ENCODE results near the gene ADAMTSL3.

ADAMTSL3 gene

DNA sequence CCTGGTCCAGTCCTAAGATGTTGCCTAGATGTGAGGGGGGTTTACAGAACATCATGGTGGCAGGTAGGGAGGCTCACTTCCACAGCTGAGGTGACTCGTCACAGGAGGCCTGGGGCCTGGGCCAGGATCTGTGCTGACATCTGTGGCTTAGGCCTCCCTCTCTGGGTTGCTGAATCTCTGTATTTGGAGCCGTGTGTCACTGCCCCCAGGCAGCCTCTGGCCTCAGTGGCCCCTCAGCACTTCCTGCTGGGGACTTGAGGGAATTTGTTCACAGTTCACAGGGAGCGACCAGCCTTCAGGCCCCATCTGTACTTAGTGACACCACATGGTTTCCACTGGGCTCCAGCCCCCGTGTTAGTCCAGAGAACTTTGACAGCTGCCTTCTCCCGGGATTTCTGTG lies 41.7 kb upstream of the ADAMTSL3 start:
- Histone ChIP-seq H3K4me3 (replicated peaks; ENCODE audit: low read depth, low read length) (no peak overlapping the region), H3K27me3 (replicated peaks; ENCODE audit: control insufficient read depth, insufficient read depth, low read length) (no peaks in the 10 kb centered on the region; the same call in 1 of the 2 replicates), H3K36me3 (ENCODE audit: control insufficient read depth, insufficient read depth, low read length) (no peaks in the 10 kb centered on the region)
- TF ChIP-seq, protein P1, sequence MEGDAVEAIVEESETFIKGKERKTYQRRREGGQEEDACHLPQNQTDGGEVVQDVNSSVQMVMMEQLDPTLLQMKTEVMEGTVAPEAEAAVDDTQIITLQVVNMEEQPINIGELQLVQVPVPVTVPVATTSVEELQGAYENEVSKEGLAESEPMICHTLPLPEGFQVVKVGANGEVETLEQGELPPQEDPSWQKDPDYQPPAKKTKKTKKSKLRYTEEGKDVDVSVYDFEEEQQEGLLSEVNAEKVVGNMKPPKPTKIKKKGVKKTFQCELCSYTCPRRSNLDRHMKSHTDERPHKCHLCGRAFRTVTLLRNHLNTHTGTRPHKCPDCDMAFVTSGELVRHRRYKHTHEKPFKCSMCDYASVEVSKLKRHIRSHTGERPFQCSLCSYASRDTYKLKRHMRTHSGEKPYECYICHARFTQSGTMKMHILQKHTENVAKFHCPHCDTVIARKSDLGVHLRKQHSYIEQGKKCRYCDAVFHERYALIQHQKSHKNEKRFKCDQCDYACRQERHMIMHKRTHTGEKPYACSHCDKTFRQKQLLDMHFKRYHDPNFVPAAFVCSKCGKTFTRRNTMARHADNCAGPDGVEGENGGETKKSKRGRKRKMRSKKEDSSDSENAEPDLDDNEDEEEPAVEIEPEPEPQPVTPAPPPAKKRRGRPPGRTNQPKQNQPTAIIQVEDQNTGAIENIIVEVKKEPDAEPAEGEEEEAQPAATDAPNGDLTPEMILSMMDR (IDR thresholded peaks at IDR 0.05; ENCODE audit: insufficient read depth, low read length, poor library complexity, severe bottlenecking) = no peak
- DNase-seq (ENCODE audit: extremely low read depth, insufficient read length) = no peak

DNA sequence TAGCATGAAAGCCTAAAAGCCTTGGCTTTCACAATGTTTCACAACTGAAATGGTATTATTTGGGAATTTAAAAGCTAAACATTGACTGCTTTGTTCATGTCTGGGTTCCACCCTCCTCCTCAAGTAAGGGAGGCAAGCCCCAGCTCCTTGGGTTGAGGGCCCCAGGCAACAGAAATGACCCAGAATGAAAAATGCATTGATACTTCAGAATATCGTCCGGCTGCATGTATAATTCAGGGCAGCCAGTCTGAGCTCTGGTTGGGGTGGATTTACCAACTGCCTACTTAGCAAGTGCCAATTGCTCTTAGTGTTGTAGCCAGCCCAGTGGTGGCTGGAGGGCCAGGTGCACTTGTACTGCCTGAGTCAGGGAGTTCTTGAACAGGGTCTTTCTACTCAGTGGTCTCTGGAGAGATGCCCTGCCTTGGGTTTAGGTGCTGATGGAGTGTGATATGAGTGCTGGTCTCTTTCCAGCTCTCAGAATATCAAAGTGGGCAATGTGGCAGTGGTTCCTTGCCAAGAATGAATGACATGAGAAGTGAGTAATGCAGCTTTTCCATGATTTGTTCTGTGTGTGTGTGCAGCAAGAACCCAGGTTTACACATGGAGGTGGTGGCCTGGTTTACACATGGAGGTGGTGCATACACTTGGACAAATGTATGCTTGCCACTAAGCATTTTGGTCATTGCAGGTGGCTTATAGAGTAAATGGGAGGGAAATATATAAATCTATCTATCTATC lies 40.9 kb upstream of the ADAMTSL3 start:
- Histone ChIP-seq H3K36me3 (ENCODE audit: control insufficient read depth, insufficient read depth, low read length) (no peaks in the 10 kb centered on the region), H3K4me3 (replicated peaks; ENCODE audit: low read depth, low read length) (no peak overlapping the region)
- TF ChIP-seq, protein P1 (IDR thresholded peaks at IDR 0.05; ENCODE audit: insufficient read depth, low read length, poor library complexity, severe bottlenecking) = no peak

DNA sequence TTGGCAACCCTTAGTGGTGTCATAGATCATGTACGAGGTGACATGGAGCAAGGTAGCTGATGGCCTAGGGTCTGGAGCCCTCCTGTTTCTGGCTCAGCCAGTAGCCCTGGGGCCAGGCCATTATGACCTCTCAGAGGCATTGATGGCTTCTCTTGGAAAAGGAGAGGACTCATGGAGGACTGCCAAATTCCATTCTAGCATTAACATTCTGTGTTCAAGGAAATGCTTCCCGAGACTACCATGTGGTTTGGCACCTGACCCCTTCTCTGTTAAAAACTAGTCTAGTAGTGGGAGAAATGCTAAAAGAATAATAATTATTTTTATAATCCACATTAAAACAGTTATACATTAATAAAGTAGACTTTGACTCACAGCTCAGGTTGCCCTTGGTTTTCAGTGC lies 40.2 kb upstream of the ADAMTSL3 start:
- no peak overlapping the region for H3K4me3 ChIP-seq (replicated peaks; ENCODE audit: low read depth, low read length)
- DNase-seq (ENCODE audit: extremely low read depth, insufficient read length) = no peak
- H3K36me3 ChIP-seq (ENCODE audit: control insufficient read depth, insufficient read depth, low read length) = no peaks in the 10 kb centered on the region
- H3K27me3 ChIP-seq (replicated peaks; ENCODE audit: control insufficient read depth, insufficient read depth, low read length) = no peaks in the 10 kb centered on the region; the same call in 1 of the 2 replicates
- TF ChIP-seq, protein P1 (IDR thresholded peaks at IDR 0.05; ENCODE audit: insufficient read depth, low read length, poor library complexity, severe bottlenecking) = no peak

More for the DNA sequence above, 40.9 kb upstream of the ADAMTSL3 start:
- no peaks in the 10 kb centered on the region; the same call in 1 of the 2 replicates for H3K27me3 ChIP-seq (replicated peaks; ENCODE audit: control insufficient read depth, insufficient read depth, low read length)
- no peak for DNase-seq (ENCODE audit: extremely low read depth, insufficient read length)

DNA sequence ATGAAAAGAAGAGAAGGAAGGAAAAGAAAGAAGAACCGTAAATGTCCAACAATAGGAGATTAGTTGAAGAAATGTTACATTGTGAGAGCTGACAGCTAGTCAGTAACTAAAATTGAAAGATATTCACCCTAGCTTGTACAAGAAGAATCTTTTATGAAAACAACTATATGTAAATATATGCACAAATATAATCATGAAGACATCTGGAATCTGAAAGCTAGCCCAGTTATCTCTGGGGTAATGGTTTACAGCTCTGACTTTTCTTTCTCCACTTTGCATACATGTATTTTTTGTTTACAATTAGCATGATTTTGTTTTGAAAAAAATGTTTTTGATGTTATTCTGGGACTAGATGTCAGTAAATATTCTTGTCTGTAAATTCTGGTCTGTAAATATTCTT lies 37.1 kb upstream of the ADAMTSL3 start:
- DNase-seq (ENCODE audit: extremely low read depth, insufficient read length) = no peak
- Histone ChIP-seq H3K36me3 (ENCODE audit: control insufficient read depth, insufficient read depth, low read length) (no peaks in the 10 kb centered on the region), H3K4me3 (replicated peaks; ENCODE audit: low read depth, low read length) (no peak overlapping the region), H3K27me3 (replicated peaks; ENCODE audit: control insufficient read depth, insufficient read depth, low read length) (no peaks in the 10 kb centered on the region; the same call in 1 of the 2 replicates)
- TF ChIP-seq, protein P1 (IDR thresholded peaks at IDR 0.05; ENCODE audit: insufficient read depth, low read length, poor library complexity, severe bottlenecking) = no peak

DNA sequence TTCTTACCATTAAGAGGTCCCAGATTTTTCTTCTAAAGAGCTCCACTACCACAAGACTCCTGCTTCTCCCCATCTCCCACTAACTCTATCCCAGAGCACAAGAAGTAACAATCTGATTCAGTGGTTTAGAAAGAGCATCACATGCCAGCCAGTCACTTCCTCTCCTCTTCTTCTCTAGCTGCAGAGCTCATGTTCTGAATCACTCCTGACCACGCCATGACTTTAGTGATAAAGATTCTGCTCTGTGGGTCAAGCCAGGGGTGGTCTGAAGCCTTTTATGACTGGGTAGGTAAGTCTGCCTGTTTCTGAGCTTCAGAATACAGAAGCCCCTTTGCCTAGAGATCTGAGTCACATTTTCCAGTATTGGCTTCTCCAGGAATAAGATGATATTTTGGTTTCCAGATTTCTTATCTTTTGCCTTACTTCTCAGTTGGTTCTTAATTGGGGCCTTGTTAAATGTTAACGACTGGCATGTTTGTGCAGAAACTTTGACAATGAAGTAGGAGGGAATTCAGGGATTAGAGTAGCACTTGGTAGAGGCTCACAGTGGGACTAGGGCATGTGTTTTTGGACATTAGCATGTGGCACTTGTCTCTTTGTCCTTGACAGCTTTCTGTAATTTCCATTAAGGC lies 27.6 kb upstream of the ADAMTSL3 start:
- H3K27me3 ChIP-seq (replicated peaks; ENCODE audit: control insufficient read depth, insufficient read depth, low read length) = no peaks in the 10 kb centered on the region
- TF ChIP-seq, protein P1 (IDR thresholded peaks at IDR 0.05; ENCODE audit: insufficient read depth, low read length, poor library complexity, severe bottlenecking) = no peak
- no peak for DNase-seq (ENCODE audit: extremely low read depth, insufficient read length)
- no peaks in the 10 kb centered on the region for H3K36me3 ChIP-seq (ENCODE audit: control insufficient read depth, insufficient read depth, low read length)
- no peak overlapping the region for H3K4me3 ChIP-seq (replicated peaks; ENCODE audit: low read depth, low read length)

All from GM06990 (cell line).